Measurements from ENCODE around the gene ACE2.

DNA sequence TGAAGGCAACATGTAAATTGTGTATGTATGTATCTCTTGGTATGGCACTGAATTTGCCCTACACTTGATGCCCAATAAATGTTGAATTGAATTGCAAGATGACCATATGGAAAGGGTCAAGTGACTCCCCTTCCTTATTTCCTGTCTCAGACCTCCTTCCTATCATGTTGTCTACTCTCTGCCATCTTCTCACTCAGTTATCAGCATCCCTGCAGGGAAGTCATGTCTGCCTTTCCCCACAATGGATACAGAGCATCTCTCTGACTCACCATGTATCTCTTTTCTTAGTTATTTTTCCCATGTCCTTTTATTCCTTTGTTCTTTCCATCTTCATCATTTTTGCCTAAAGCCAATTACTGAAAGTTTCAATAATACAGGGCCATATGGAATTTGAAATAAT, 77.7 kb downstream of the ACE2 start:
- TF ChIP-seq, protein P1, sequence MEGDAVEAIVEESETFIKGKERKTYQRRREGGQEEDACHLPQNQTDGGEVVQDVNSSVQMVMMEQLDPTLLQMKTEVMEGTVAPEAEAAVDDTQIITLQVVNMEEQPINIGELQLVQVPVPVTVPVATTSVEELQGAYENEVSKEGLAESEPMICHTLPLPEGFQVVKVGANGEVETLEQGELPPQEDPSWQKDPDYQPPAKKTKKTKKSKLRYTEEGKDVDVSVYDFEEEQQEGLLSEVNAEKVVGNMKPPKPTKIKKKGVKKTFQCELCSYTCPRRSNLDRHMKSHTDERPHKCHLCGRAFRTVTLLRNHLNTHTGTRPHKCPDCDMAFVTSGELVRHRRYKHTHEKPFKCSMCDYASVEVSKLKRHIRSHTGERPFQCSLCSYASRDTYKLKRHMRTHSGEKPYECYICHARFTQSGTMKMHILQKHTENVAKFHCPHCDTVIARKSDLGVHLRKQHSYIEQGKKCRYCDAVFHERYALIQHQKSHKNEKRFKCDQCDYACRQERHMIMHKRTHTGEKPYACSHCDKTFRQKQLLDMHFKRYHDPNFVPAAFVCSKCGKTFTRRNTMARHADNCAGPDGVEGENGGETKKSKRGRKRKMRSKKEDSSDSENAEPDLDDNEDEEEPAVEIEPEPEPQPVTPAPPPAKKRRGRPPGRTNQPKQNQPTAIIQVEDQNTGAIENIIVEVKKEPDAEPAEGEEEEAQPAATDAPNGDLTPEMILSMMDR (conservative IDR thresholded peaks at IDR 0.05 in 1 of 2, IDR thresholded peaks at IDR 0.05 in 1 of 2; ENCODE audit: low read depth in 1 of 2, low read length in 2 of 2) = no peak
- no peak for TF ChIP-seq EZH2 (IDR thresholded peaks at IDR 0.05; ENCODE audit: low read length, missing control alignments)
